Measurements from ENCODE around the gene UST. TPM values are rescaled to one million over a fixed set of nuclear protein-coding genes. Genes with fewer than 3 reads are reported as not detected.
"Not testable (repeated sequence)": the region's sequence is repeated elsewhere in the genome, so short reads cannot be mapped to it uniquely, and the experiment has no call there.

Gene UST
- total RNA-seq, 4 donors from 2014 or later: 16.7 to 19.5 (median 18.1) TPM

- Histone ChIP-seq H3K36me3 (no peaks in the 10 kb centered on the region), H3K27me3 (no peaks in the 10 kb centered on the region), H3K4me3 (no peak overlapping the region), H3K9me3 (no peaks in the 10 kb centered on the region), H3K27ac (no peak overlapping the region), H3K4me1 (peaks cover 7% of the 10 kb centered on the region)
- TF ChIP-seq POLR2AphosphoS5 (IDR thresholded peaks at IDR 0.05) (no peak), EP300 (IDR thresholded peaks at IDR 0.05) (no peak), POLR2A (IDR thresholded peaks at IDR 0.05) (no peak)
- TF ChIP-seq, protein P1, sequence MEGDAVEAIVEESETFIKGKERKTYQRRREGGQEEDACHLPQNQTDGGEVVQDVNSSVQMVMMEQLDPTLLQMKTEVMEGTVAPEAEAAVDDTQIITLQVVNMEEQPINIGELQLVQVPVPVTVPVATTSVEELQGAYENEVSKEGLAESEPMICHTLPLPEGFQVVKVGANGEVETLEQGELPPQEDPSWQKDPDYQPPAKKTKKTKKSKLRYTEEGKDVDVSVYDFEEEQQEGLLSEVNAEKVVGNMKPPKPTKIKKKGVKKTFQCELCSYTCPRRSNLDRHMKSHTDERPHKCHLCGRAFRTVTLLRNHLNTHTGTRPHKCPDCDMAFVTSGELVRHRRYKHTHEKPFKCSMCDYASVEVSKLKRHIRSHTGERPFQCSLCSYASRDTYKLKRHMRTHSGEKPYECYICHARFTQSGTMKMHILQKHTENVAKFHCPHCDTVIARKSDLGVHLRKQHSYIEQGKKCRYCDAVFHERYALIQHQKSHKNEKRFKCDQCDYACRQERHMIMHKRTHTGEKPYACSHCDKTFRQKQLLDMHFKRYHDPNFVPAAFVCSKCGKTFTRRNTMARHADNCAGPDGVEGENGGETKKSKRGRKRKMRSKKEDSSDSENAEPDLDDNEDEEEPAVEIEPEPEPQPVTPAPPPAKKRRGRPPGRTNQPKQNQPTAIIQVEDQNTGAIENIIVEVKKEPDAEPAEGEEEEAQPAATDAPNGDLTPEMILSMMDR (IDR thresholded peaks at IDR 0.05): no peak
- no peak for DNase-seq (ENCODE audit: low spot score in 2 of 2)
- WGBS: 95% methylated on average over 1 of the region's 1 CpG
Observed at GRCh38 chr6:148906386-148906785, 159.6 kb downstream of the UST start.

- Histone ChIP-seq H3K27ac (no peak overlapping the region), H3K4me3 (no peak overlapping the region), H3K36me3 (no peaks in the 10 kb centered on the region), H3K27me3 (no peaks in the 10 kb centered on the region), H3K9me3 (no peaks in the 10 kb centered on the region), H3K4me1 (peaks cover 13% of the 10 kb centered on the region)
- TF ChIP-seq POLR2A (IDR thresholded peaks at IDR 0.05): no peak
- TF ChIP-seq POLR2AphosphoS5 (IDR thresholded peaks at IDR 0.05): no peak
- TF ChIP-seq EP300 (IDR thresholded peaks at IDR 0.05): no peak
- TF ChIP-seq, protein P1 (IDR thresholded peaks at IDR 0.05): no peak
- DNase-seq (ENCODE audit: low spot score in 2 of 2): no peak
- WGBS: 81% methylated on average over 4 of the region's 4 CpGs
Observed at GRCh38 chr6:148907573-148907972, 160.7 kb downstream of the UST start.

DNA sequence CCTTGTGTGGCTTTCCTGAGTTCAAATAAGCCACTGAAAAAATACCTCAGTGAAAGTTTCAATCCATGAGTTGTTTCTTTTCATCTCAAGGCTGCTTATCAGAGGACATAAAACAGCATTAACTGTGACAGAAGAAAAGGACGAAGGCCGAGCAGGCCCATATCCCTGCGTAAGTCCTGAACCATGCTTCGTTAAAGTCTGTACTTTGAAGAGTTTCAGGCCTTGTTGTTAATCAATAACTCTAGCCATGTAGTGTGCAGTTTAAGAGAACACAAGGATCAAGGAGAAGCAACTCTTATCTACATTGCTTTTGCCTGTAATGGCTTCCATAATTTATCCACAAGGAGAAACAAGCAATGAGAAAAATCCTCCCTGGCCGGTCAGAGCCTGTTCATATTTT is 165.4 kb downstream of the UST start:
- DNase-seq (ENCODE audit: low spot score in 2 of 2): no peak
- H3K9me3 ChIP-seq: no peaks in the 10 kb centered on the region
- TF ChIP-seq EP300 (IDR thresholded peaks at IDR 0.05): no peak
- TF ChIP-seq, protein P1 (IDR thresholded peaks at IDR 0.05): no peak
- no peak for TF ChIP-seq POLR2AphosphoS5 (IDR thresholded peaks at IDR 0.05)
- no peak for TF ChIP-seq POLR2A (IDR thresholded peaks at IDR 0.05)
- H3K27ac ChIP-seq: no peak overlapping the region
- no peaks in the 10 kb centered on the region for H3K36me3 ChIP-seq
- no peaks in the 10 kb centered on the region for H3K27me3 ChIP-seq
- WGBS: 56% methylated on average over 5 of the region's 5 CpGs
- H3K4me3 ChIP-seq: no peak overlapping the region
- peaks cover 12% of the 10 kb centered on the region for H3K4me1 ChIP-seq

- H3K4me1 ChIP-seq: peaks cover 12% of the 10 kb centered on the region
- H3K27me3 ChIP-seq: no peaks in the 10 kb centered on the region
- TF ChIP-seq POLR2A (IDR thresholded peaks at IDR 0.05) (no peak), EP300 (IDR thresholded peaks at IDR 0.05) (no peak), POLR2AphosphoS5 (IDR thresholded peaks at IDR 0.05) (no peak)
- TF ChIP-seq, protein P1 (IDR thresholded peaks at IDR 0.05): no peak
- H3K27ac ChIP-seq: no peak overlapping the region
- H3K4me3 ChIP-seq: no peak overlapping the region
- DNase-seq (ENCODE audit: low spot score in 2 of 2): no peak
- H3K9me3 ChIP-seq: no peaks in the 10 kb centered on the region
- no peaks in the 10 kb centered on the region for H3K36me3 ChIP-seq
- 81% methylated on average over 1 of the region's 1 CpG for WGBS
Observed at GRCh38 chr6:148915810-148916209, 169.0 kb downstream of the UST start.

- not testable (repeated sequence) for H3K27me3 ChIP-seq; H3K36me3 ChIP-seq; H3K4me3 ChIP-seq; DNase-seq (ENCODE audit: low spot score in 2 of 2); H3K27ac ChIP-seq; H3K9me3 ChIP-seq
- 86% methylated on average over 10 of the region's 10 CpGs for WGBS
- peaks cover 12% of the 10 kb centered on the region for H3K4me1 ChIP-seq
Observed at GRCh38 chr6:148916485-148916884, 169.7 kb downstream of the UST start.
